PFSK-1 (cell line): ENCODE data around the gene PSMA7.

ENCODE experiments used
- FOXP2 ChIP-seq: optimal IDR thresholded peaks from 2 replicates; pipeline ENCODE3; 2011; ENCODE audit warnings: borderline replicate concordance, control low read depth, inconsistent platforms; ENCODE audit not compliant: insufficient read depth; ENCODE audit errors: extremely low read length, extremely low read depth
- POLR2AphosphoS5 ChIP-seq: IDR thresholded peaks from 2 replicates; pipeline ENCODE4 v1.6.1; 2012; ENCODE audit warnings: low read depth, mild to moderate bottlenecking, control low read depth, low read length, moderate library complexity
- REST ChIP-seq, 2 experiments: IDR thresholded peaks; 2 replicates each; pipeline versions ENCODE4 v1.6.1 to v1.8.0; 2011 to 2012; ENCODE audit warnings: low read depth in 2 of 2, low read length in 2 of 2, control low read depth in 1 of 2, inconsistent platforms in 1 of 2, mild to moderate bottlenecking in 1 of 2, moderate library complexity in 1 of 2; ENCODE audit not compliant: insufficient read depth in 1 of 2
- SIN3A ChIP-seq: IDR thresholded peaks from 2 replicates; pipeline ENCODE4 v1.6.1; 2012; ENCODE audit warnings: mild to moderate bottlenecking, low read length, moderate library complexity, borderline replicate concordance; ENCODE audit not compliant: insufficient read depth
- TAF1 ChIP-seq: IDR thresholded peaks from 2 replicates; pipeline ENCODE4 v1.6.1; 2012; ENCODE audit warnings: low read length, control low read depth, borderline replicate concordance; ENCODE audit not compliant: insufficient read depth

Gene PSMA7

GRCh38 chr20:62174870-62175624 is 31.9 kb upstream of the PSMA7 start:
- TF ChIP-seq FOXP2 (no peak), SIN3A (no peak), TAF1 (no peak), REST (IDR thresholded peaks at IDR 0.05; ENCODE audit: insufficient read depth in 1 of 2, low read depth in 2 of 2, low read length in 2 of 2) (no peak), POLR2AphosphoS5 (no peak)

- TF ChIP-seq REST (IDR thresholded peaks at IDR 0.05; ENCODE audit: insufficient read depth in 1 of 2, low read depth in 2 of 2, low read length in 2 of 2) = no peak
Observed at GRCh38 chr20:62174021-62174804, 31.0 kb upstream of the PSMA7 start.

- no peak for TF ChIP-seq SIN3A
- no peak for TF ChIP-seq FOXP2
- no peak for TF ChIP-seq REST (IDR thresholded peaks at IDR 0.05; ENCODE audit: insufficient read depth in 1 of 2, low read depth in 2 of 2, low read length in 2 of 2)
- TF ChIP-seq POLR2AphosphoS5 = no peak
Observed at GRCh38 chr20:62172666-62173065, 29.5 kb upstream of the PSMA7 start.

GRCh38 chr20:62171245-62171644 is 28.1 kb upstream of the PSMA7 start:
- TF ChIP-seq SIN3A = no peak
- TF ChIP-seq FOXP2 = no peak
- TF ChIP-seq REST (IDR thresholded peaks at IDR 0.05; ENCODE audit: insufficient read depth in 1 of 2, low read depth in 2 of 2, low read length in 2 of 2) = no peak
